HG02642 (cell line): ENCODE measurements around the gene ZNF735.
"Not testable (repeated sequence)": the region's sequence is repeated elsewhere in the genome, so short reads cannot be mapped to it uniquely, and the experiment has no call there.

Source experiments
- ATAC-seq: cut with Tn5 transposase; IDR thresholded peaks from one replicate; pipeline ENCODE4 v1.9.1; 2021; ENCODE audit warnings: mild to moderate bottlenecking; ENCODE audit not compliant: unreplicated experiment, poor library complexity

ZNF735 gene

GRCh38 chr7:64206903-64207302 is at the start of gene ZNF735:
TSS of gene ZNF735 (plus strand) at chr7:64207203. CDS start at chr7:64207203, 0 bp downstream.
- no peak for ATAC-seq

GRCh38 chr7:64170974-64171373 is 36.0 kb upstream of the ZNF735 start:
- not testable (repeated sequence) for ATAC-seq

GRCh38 chr7:64174328-64174727 is 32.7 kb upstream of the ZNF735 start:
- no peak for ATAC-seq

GRCh38 chr7:64174941-64175340 is 32.1 kb upstream of the ZNF735 start:
- ATAC-seq: no peak

GRCh38 chr7:64180989-64181388 is 26.0 kb upstream of the ZNF735 start:
- no peak for ATAC-seq

GRCh38 chr7:64181586-64181985 is 25.4 kb upstream of the ZNF735 start:
- no peak for ATAC-seq

GRCh38 chr7:64182036-64182790 is 24.8 kb upstream of the ZNF735 start:
- no peak for ATAC-seq

- ATAC-seq: no peak
Observed at GRCh38 chr7:64183126-64183742, 23.8 kb upstream of the ZNF735 start.

- ATAC-seq: no peak
Observed at GRCh38 chr7:64183827-64184372, 23.1 kb upstream of the ZNF735 start.

- ATAC-seq: no peak
Observed at GRCh38 chr7:64184376-64184775, 22.6 kb upstream of the ZNF735 start.

- ATAC-seq: no peak
Observed at GRCh38 chr7:64187408-64187807, 19.6 kb upstream of the ZNF735 start.

- ATAC-seq: no peak
Observed at GRCh38 chr7:64192148-64192704, 14.8 kb upstream of the ZNF735 start.

GRCh38 chr7:64192775-64193174 is 14.2 kb upstream of the ZNF735 start:
- ATAC-seq: no peak

- not testable (repeated sequence) for ATAC-seq
Observed at GRCh38 chr7:64219710-64220298, 12.8 kb downstream of the ZNF735 start.

- no peak for ATAC-seq
Observed at GRCh38 chr7:64223366-64223765, 16.4 kb downstream of the ZNF735 start.

- not testable (repeated sequence) for ATAC-seq
Observed at GRCh38 chr7:64228174-64228573, 21.2 kb downstream of the ZNF735 start, which contains the start of gene ZNF679. TSS of gene ZNF679 (plus strand) at chr7:64228474. CDS start at chr7:64249118, 20,644 bp downstream.

GRCh38 chr7:64266341-64266919 is 59.4 kb downstream of the ZNF735 start:
- no peak for ATAC-seq
